GM12873 (cell line): ENCODE measurements around the gene BHMT.

ENCODE experiments used
- CTCF ChIP-seq: IDR thresholded peaks from 2 replicates; pipeline ENCODE4 v1.5.1; 2012; ENCODE audit warnings: low read depth, mild to moderate bottlenecking, moderate library complexity, low read length, control low read depth; ENCODE audit not compliant: insufficient read depth; ENCODE audit errors: missing control alignments

The BHMT gene

GRCh38 chr5:79181419-79182022 lies 69.9 kb downstream of the BHMT start:
- no peak for TF ChIP-seq CTCF
